ENCODE data around the gene ELOF1. TPM values are rescaled to one million over a fixed set of nuclear protein-coding genes. Genes with fewer than 3 reads are reported as not detected.

ELOF1 gene
- total and polyA plus RNA-seq, 2 of the 13 experiments (the other 11 are each of a cell fraction or from before 2014, with no cell fraction given): 14.5 to 43.2 TPM

DNA sequence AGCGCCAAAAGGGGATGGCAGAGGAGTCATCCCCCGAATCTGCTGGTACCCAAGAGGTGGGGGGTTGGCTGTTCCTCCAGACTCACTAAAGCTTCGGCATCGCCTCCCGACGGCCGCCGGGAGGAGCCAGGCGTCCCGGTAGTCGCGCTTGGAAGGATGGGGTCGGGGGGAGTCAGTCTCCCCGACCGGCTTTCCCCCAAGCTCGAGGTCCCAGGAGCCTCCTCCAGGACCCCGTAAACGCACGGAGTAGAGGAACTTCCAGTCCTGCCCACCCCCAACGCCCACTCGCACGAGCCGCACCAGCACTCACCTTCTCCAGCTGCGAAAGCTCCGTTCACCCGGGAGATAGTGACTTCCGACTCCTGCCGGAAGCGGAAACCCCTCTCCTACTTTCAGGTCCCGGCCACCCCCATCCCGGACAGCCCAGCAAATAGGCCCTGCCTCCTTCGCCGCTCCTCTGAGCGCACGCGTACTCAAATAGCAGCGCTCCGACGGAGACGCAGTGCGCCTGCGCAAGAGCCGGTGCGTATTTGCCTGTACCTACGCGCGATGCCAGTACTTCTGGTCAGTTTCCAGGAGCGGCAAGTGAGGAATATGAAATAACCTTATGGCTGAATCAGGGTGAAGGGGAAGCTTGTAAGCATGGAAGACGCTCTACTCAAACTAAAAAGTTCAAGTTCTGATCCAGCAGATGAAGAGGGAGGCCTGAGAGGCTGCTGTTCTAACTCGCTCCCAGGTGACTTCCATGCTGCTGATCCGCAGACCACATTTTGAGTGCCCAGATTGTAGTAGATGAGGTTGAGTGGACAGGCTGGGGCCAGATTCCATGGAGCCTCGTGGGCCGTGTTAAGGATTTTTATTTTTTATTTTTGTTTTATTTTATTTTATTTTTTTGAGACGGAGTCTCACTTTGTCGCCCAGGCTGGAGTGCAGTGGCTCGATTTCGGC is at the start of gene ELOF1 (continued):
- TF ChIP-seq ZNF224 (CRISPR knock-in tag; IDR thresholded peaks at IDR 0.05) (no peak), ZMYM3 (CRISPR knock-in tag; IDR thresholded peaks at IDR 0.05) (no peak), SRSF4 (IDR thresholded peaks at IDR 0.05; ENCODE audit: low read depth, low read length, poor library complexity, severe bottlenecking) (no peak), GZF1 (CRISPR knock-in tag; IDR thresholded peaks at IDR 0.05) (no peak), SALL1 (CRISPR knock-in tag; IDR thresholded peaks at IDR 0.05) (peak; percentile 58), SMC3 (IDR thresholded peaks at IDR 0.05; ENCODE audit: low read length) (no peak), ZNF33A (CRISPR knock-in tag; IDR thresholded peaks at IDR 0.05; ENCODE audit: borderline replicate concordance) (no peak)
- TF ChIP-seq, protein P1, sequence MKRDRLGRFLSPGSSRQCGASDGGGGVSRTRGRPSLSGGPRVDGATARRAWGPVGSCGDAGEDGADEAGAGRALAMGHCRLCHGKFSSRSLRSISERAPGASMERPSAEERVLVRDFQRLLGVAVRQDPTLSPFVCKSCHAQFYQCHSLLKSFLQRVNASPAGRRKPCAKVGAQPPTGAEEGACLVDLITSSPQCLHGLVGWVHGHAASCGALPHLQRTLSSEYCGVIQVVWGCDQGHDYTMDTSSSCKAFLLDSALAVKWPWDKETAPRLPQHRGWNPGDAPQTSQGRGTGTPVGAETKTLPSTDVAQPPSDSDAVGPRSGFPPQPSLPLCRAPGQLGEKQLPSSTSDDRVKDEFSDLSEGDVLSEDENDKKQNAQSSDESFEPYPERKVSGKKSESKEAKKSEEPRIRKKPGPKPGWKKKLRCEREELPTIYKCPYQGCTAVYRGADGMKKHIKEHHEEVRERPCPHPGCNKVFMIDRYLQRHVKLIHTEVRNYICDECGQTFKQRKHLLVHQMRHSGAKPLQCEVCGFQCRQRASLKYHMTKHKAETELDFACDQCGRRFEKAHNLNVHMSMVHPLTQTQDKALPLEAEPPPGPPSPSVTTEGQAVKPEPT (CRISPR knock-in tag; IDR thresholded peaks at IDR 0.05; ENCODE audit: low read depth): no peak
- TF ChIP-seq, protein P2, sequence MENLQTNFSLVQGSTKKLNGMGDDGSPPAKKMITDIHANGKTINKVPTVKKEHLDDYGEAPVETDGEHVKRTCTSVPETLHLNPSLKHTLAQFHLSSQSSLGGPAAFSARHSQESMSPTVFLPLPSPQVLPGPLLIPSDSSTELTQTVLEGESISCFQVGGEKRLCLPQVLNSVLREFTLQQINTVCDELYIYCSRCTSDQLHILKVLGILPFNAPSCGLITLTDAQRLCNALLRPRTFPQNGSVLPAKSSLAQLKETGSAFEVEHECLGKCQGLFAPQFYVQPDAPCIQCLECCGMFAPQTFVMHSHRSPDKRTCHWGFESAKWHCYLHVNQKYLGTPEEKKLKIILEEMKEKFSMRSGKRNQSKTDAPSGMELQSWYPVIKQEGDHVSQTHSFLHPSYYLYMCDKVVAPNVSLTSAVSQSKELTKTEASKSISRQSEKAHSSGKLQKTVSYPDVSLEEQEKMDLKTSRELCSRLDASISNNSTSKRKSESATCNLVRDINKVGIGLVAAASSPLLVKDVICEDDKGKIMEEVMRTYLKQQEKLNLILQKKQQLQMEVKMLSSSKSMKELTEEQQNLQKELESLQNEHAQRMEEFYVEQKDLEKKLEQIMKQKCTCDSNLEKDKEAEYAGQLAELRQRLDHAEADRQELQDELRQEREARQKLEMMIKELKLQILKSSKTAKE (CRISPR knock-in tag; IDR thresholded peaks at IDR 0.05; ENCODE audit: borderline replicate concordance): no peak
- TF ChIP-seq, protein P3, sequence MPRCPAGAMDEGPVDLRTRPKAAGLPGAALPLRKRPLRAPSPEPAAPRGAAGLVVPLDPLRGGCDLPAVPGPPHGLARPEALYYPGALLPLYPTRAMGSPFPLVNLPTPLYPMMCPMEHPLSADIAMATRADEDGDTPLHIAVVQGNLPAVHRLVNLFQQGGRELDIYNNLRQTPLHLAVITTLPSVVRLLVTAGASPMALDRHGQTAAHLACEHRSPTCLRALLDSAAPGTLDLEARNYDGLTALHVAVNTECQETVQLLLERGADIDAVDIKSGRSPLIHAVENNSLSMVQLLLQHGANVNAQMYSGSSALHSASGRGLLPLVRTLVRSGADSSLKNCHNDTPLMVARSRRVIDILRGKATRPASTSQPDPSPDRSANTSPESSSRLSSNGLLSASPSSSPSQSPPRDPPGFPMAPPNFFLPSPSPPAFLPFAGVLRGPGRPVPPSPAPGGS (CRISPR knock-in tag; IDR thresholded peaks at IDR 0.05): peak; percentile 39; the same call in 1 of the 2 replicates
- TF ChIP-seq, protein P4, sequence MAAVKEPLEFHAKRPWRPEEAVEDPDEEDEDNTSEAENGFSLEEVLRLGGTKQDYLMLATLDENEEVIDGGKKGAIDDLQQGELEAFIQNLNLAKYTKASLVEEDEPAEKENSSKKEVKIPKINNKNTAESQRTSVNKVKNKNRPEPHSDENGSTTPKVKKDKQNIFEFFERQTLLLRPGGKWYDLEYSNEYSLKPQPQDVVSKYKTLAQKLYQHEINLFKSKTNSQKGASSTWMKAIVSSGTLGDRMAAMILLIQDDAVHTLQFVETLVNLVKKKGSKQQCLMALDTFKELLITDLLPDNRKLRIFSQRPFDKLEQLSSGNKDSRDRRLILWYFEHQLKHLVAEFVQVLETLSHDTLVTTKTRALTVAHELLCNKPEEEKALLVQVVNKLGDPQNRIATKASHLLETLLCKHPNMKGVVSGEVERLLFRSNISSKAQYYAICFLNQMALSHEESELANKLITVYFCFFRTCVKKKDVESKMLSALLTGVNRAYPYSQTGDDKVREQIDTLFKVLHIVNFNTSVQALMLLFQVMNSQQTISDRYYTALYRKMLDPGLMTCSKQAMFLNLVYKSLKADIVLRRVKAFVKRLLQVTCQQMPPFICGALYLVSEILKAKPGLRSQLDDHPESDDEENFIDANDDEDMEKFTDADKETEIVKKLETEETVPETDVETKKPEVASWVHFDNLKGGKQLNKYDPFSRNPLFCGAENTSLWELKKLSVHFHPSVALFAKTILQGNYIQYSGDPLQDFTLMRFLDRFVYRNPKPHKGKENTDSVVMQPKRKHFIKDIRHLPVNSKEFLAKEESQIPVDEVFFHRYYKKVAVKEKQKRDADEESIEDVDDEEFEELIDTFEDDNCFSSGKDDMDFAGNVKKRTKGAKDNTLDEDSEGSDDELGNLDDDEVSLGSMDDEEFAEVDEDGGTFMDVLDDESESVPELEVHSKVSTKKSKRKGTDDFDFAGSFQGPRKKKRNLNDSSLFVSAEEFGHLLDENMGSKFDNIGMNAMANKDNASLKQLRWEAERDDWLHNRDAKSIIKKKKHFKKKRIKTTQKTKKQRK (IDR thresholded peaks at IDR 0.05; ENCODE audit: low read length): no peak
- TF ChIP-seq, protein P5, sequence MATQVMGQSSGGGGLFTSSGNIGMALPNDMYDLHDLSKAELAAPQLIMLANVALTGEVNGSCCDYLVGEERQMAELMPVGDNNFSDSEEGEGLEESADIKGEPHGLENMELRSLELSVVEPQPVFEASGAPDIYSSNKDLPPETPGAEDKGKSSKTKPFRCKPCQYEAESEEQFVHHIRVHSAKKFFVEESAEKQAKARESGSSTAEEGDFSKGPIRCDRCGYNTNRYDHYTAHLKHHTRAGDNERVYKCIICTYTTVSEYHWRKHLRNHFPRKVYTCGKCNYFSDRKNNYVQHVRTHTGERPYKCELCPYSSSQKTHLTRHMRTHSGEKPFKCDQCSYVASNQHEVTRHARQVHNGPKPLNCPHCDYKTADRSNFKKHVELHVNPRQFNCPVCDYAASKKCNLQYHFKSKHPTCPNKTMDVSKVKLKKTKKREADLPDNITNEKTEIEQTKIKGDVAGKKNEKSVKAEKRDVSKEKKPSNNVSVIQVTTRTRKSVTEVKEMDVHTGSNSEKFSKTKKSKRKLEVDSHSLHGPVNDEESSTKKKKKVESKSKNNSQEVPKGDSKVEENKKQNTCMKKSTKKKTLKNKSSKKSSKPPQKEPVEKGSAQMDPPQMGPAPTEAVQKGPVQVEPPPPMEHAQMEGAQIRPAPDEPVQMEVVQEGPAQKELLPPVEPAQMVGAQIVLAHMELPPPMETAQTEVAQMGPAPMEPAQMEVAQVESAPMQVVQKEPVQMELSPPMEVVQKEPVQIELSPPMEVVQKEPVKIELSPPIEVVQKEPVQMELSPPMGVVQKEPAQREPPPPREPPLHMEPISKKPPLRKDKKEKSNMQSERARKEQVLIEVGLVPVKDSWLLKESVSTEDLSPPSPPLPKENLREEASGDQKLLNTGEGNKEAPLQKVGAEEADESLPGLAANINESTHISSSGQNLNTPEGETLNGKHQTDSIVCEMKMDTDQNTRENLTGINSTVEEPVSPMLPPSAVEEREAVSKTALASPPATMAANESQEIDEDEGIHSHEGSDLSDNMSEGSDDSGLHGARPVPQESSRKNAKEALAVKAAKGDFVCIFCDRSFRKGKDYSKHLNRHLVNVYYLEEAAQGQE (IDR thresholded peaks at IDR 0.05; ENCODE audit: borderline replicate concordance in 1 of 2, low read depth in 1 of 2, low read length in 2 of 2): no peak
